Gastroesophageal sphincter (tissue), 4 donors: ENCODE measurements around the gene RNF146. TPM values are rescaled to one million over a fixed set of nuclear protein-coding genes. Genes with fewer than 3 reads are reported as not detected.

Source experiments
- ATAC-seq: fragments of 150-250 bp; one replicate; pipeline ENCODE4 v1.9.1; 2016; ENCODE audit warnings: mild to moderate bottlenecking, moderate library complexity
- H3K27ac ChIP-seq, 4 donors: fragments of 200-600 bp; sonication (generic) in 3 of 4; 1 replicate in 3 of 4; 2 replicates in 1 of 4; pipeline ENCODE4 v1.5.1; 2016 to 2019
- H3K27me3 ChIP-seq: fragments of 200-600 bp; sonication (generic); one replicate; pipeline ENCODE4 v1.5.1; 2019
- H3K36me3 ChIP-seq, 2 donors: fragments of 200-600 bp; sonication (generic); one replicate each; pipeline ENCODE4 v1.5.1; 2019; ENCODE audit warnings: control low read depth in 1 of 2
- H3K4me1 ChIP-seq, 3 donors: fragments of 200-600 bp; sonication (generic); 1 replicate in 2 of 3; 2 replicates in 1 of 3; pipeline ENCODE4 v1.5.1; 2016 to 2019; ENCODE audit warnings: control low read depth in 2 of 3
- H3K4me3 ChIP-seq, 2 donors: fragments of 200-600 bp; sonication (generic); one replicate each; pipeline ENCODE4 v1.5.1; 2019; ENCODE audit warnings: mild to moderate bottlenecking in 1 of 2, moderate library complexity in 1 of 2
- H3K9me3 ChIP-seq, 3 donors: fragments of 200-600 bp; sonication (generic); one replicate each; pipeline ENCODE4 v1.5.1; 2017 to 2019; ENCODE audit warnings: control low read depth in 2 of 3
- EP300 ChIP-seq: sonication (generic); formaldehyde crosslinking; IDR thresholded peaks from one replicate; pipeline ENCODE4 v1.6.1; 2017; ENCODE audit warnings: antibody characterized with exemption, mild to moderate bottlenecking
- POLR2A ChIP-seq, 2 donors: fragments of 450-650 bp; IDR thresholded peaks; one replicate each; pipeline ENCODE4 v1.6.1; 2017; ENCODE audit warnings: antibody characterized with exemption in 2 of 2, mild to moderate bottlenecking in 2 of 2, moderate library complexity in 1 of 2
- POLR2AphosphoS5 ChIP-seq: sonication (generic); formaldehyde crosslinking; IDR thresholded peaks from one replicate; pipeline ENCODE4 v1.6.1; 2017; ENCODE audit warnings: antibody characterized with exemption
- WGBS, 2 donors: methylation state at CpG; one replicate each; pipeline ENCODE4 v1.1.5; 2018; ENCODE audit warnings: low coverage in 1 of 2; 5-methylcytosine and 5-hydroxymethylcytosine counted together
- total RNA-seq, 4 donors: library from RNA; depleted of rRNA; stranded (reverse); fragments of >200 nt; gene quantifications; one replicate each; pipeline ENCODE4 v1.1.0, GENCODE V29; 2016
- TF ChIP-seq, protein P1 (sequence below), 4 experiments: fragments of 200-600 bp in 2 of 4; fragments of 450-650 bp in 2 of 4; sonication (generic) in 1 of 4; IDR thresholded peaks; one replicate each; pipeline ENCODE4 v1.5.1; 2017 to 2019; ENCODE audit warnings: antibody characterized with exemption in 4 of 4, mild to moderate bottlenecking in 2 of 4, moderate library complexity in 2 of 4

Gene RNF146
- total RNA-seq, 4 donors from 2014 or later = 53.4 to 88.9 (median 65.8) TPM

DNA sequence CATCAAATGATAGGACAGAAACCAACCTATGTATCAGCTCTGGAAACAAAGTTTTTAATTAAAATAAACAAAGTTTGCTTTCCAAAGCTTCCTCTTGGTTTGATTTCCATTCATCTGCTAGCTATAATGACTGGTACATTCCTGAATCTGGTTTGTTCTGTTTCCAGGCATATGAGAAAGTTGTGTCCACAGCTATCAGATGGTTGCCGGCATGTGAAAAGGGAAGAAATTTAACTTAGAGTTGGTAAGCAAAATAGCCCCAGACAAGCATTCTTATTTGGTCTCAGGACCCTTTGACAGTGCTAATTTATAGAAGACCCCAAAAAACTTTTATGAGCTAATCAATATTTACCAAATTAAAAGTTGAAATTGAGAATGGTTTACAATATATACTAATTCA lies 3.8 kb upstream of the RNF146 start:
- Histone ChIP-seq H3K27me3 (no peaks in the 10 kb centered on the region), H3K9me3 (no peaks in the 10 kb centered on the region), H3K4me1 (peaks cover 0 to 9% (median 2%) of the 10 kb centered on the region in 3 donors), H3K36me3 (no peaks in the 10 kb centered on the region), H3K4me3 (no peak overlapping the region), H3K27ac (no peak overlapping the region)
- TF ChIP-seq POLR2A (IDR thresholded peaks at IDR 0.05) (no peak), POLR2AphosphoS5 (no peak), EP300 (no peak)
- TF ChIP-seq, protein P1, sequence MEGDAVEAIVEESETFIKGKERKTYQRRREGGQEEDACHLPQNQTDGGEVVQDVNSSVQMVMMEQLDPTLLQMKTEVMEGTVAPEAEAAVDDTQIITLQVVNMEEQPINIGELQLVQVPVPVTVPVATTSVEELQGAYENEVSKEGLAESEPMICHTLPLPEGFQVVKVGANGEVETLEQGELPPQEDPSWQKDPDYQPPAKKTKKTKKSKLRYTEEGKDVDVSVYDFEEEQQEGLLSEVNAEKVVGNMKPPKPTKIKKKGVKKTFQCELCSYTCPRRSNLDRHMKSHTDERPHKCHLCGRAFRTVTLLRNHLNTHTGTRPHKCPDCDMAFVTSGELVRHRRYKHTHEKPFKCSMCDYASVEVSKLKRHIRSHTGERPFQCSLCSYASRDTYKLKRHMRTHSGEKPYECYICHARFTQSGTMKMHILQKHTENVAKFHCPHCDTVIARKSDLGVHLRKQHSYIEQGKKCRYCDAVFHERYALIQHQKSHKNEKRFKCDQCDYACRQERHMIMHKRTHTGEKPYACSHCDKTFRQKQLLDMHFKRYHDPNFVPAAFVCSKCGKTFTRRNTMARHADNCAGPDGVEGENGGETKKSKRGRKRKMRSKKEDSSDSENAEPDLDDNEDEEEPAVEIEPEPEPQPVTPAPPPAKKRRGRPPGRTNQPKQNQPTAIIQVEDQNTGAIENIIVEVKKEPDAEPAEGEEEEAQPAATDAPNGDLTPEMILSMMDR (IDR thresholded peaks at IDR 0.05) = no peak
- WGBS, 2 donors = 75 to 100% methylated on average over 1 of the region's 1 CpG
- no peak for ATAC-seq

DNA sequence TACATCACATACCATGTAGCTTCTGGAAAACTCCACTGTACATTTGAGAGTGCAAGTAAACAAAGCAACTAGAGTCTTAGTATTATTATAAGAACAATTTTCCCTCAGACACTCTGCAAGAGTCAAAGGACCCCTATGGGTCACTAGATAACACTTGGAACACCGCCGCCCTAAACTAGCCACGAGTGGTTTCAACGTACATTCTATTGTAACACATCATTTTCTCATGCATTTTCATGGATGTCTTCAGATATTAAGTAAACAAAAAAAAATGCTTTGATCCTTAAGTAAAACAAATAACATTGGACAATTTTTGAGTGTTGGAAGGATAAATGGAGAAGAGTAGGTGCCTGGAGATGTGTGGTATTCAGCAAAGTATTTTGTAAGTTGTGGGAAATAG lies 3.2 kb upstream of the RNF146 start:
- Histone ChIP-seq H3K36me3 (no peaks in the 10 kb centered on the region), H3K9me3 (no peaks in the 10 kb centered on the region), H3K27ac (no peak overlapping the region), H3K4me1 (peaks cover 0 to 11% (median 2%) of the 10 kb centered on the region in 3 donors), H3K4me3 (no peak overlapping the region), H3K27me3 (no peaks in the 10 kb centered on the region)
- TF ChIP-seq POLR2AphosphoS5 = no peak
- TF ChIP-seq EP300 = no peak
- no peak for TF ChIP-seq POLR2A (IDR thresholded peaks at IDR 0.05)
- TF ChIP-seq, protein P1 (IDR thresholded peaks at IDR 0.05) = no peak
- no peak for ATAC-seq
- WGBS, 2 donors = 63 to 69% methylated on average over 4 of the region's 4 CpGs

DNA sequence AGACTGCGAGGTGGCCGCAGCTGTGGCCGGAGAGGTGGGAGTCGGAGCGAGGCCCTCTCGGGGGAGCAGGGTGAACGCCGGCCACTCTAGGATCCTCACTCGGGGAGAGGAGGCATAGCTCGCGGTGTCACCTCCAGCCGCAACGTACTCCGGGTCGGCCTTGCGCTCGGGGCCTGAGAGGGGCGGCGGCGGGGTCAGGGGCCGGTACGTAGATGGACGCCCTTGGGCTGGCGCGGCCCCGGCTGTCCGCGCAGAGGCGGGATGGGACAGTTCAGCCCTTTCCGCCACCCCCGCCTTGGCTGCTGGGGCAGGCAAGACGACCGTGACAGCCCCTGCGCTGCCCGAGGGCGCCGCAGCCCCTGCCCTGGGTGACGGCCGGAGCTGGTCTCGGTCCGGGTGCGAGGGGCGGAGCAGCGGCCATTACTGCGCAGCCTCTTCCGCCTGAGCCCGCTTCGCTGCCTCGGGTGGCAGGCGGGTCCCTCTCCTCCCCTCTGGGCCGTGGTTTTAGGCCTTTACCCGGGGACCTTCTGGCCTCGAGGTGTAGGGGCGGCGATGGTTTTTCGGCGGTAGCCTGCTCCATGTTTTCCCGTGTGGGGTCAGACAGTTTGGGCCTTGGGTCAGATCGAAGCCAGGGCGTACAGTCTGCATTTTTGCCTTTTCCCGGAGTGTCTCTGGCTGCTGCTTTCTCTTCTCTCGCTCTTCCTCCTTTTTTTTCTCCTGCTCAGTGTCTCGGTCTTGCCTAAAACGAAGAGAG lies 405 bp downstream of the RNF146 start:
- Histone ChIP-seq H3K9me3 (no peaks in the 10 kb centered on the region), H3K27ac (peak overlapping the region; percentile 98 to 100 (median 99)), H3K27me3 (no peaks in the 10 kb centered on the region), H3K4me3 (peak overlapping the region; percentile 91 to 98), H3K36me3 (no peaks in the 10 kb centered on the region), H3K4me1 (peaks cover 0 to 47% (median 10%) of the 10 kb centered on the region in 3 donors)
- TF ChIP-seq POLR2AphosphoS5 (peak; percentile 93), EP300 (no peak), POLR2A (IDR thresholded peaks at IDR 0.05) (peak; percentile 94 to 97)
- TF ChIP-seq, protein P1 (IDR thresholded peaks at IDR 0.05) = no peak
- WGBS, 2 donors = 0 to 1% methylated on average over 7 to 13 of the region's 64 CpGs
- peak; percentile 70 for ATAC-seq

DNA sequence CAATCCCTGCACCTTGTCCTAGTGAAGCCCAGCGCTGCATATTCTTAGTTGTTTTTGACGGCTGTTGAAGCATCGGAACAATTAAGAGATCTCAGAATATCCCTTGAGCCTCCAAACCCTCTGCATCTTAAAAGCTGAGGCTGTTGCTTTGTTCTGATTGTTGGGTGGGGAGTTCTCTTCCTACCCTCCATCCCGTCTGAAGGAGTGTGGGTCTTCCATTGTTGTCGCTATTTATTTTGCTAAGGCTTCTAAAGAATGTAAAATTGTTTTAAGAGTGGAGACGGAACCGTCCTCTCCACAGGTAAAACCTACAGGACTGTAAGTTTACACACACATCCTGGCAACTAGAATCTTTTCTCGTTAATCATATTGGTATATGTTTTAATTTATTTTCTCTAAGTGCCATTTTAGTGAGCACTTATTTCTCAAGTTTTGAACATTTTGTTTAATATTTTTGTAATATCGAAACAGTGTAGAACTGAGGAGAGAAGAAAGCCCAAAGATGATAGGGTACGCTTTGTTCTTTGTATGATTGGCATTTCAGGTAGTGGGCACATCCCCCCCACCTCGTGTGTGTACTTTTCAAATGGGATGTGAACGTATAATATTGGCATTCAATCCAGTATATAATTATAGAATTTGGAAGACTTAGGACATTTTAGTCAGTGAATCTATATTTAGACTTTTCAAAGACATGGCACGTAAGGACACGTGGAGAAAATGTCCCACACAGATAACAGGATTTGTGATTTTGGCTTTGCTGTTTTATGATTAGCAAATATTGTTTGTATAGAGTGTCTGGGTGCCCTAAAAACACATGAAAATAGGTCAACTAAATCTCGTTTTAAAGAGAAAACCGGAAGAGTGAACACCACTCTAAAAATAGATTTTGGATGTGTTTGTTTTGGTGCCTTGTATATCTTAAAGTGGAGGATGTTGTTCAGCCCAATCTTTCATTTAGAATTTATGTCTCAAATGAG lies 1.3 kb downstream of the RNF146 start:
- no peak for ATAC-seq
- WGBS, 2 donors = 1% methylated on average over 14 to 15 of the region's 16 CpGs
- H3K9me3 ChIP-seq = no peaks in the 10 kb centered on the region
- TF ChIP-seq, protein P1 (IDR thresholded peaks at IDR 0.05) = no peak
- TF ChIP-seq POLR2AphosphoS5 = no peak
- TF ChIP-seq POLR2A (IDR thresholded peaks at IDR 0.05) = no peak
- no peak for TF ChIP-seq EP300
- peak overlapping the region; percentile 98 to 100 (median 99) for H3K27ac ChIP-seq
- H3K4me3 ChIP-seq = peak overlapping the region; percentile 91 to 98
- no peaks in the 10 kb centered on the region for H3K27me3 ChIP-seq
- no peaks in the 10 kb centered on the region for H3K36me3 ChIP-seq
- H3K4me1 ChIP-seq = peaks cover 0 to 55% (median 10%) of the 10 kb centered on the region in 3 donors
